H9 (cell line): ENCODE data around the gene FST. TPM values are rescaled to one million over a fixed set of nuclear protein-coding genes. Genes with fewer than 3 reads are reported as not detected.

Source experiments
- DNase-seq: peaks from one replicate; pipeline ENCODE4 v3.0.0-alpha.2; 2017
- H2AFZ ChIP-seq: one replicate; pipeline ENCODE4 v1.6.1; 2013; ENCODE audit warnings: mild to moderate bottlenecking, low read length, control low read depth, moderate library complexity
- H2AK5ac ChIP-seq: 2 replicates; pipeline ENCODE4 v1.6.1; 2013; ENCODE audit warnings: low read length, control low read depth, mixed read lengths; ENCODE audit not compliant: insufficient read length
- H2BK120ac ChIP-seq: one replicate; pipeline ENCODE4 v1.6.1; 2013; ENCODE audit warnings: low read depth, mild to moderate bottlenecking, low read length, control low read depth, inconsistent platforms; ENCODE audit not compliant: poor library complexity, severe bottlenecking
- H2BK12ac ChIP-seq: 2 replicates; pipeline ENCODE4 v1.6.1; 2013; ENCODE audit warnings: low read length, control low read depth, mixed read lengths, low read depth; ENCODE audit not compliant: insufficient read length
- H2BK15ac ChIP-seq: 2 replicates; pipeline ENCODE4 v1.6.1; 2013; ENCODE audit warnings: low read depth, low read length, control low read depth
- H2BK20ac ChIP-seq: one replicate; pipeline ENCODE4 v1.6.1; 2013; ENCODE audit warnings: low read depth, mild to moderate bottlenecking, low read length, control low read depth, inconsistent platforms; ENCODE audit not compliant: poor library complexity, severe bottlenecking
- H2BK5ac ChIP-seq: 2 replicates; pipeline ENCODE4 v1.6.1; 2013; ENCODE audit warnings: low read length, control low read depth, mixed read lengths; ENCODE audit not compliant: insufficient read length
- H3K14ac ChIP-seq: 2 replicates; pipeline ENCODE4 v1.6.1; 2013; ENCODE audit warnings: low read length, control low read depth; ENCODE audit not compliant: insufficient read depth
- H3K18ac ChIP-seq: 2 replicates; pipeline ENCODE4 v1.6.1; 2013; ENCODE audit warnings: low read depth, mild to moderate bottlenecking, mixed read lengths, low read length, control low read depth; ENCODE audit not compliant: insufficient read length
- H3K23ac ChIP-seq: 2 replicates; pipeline ENCODE4 v1.6.1; 2013; ENCODE audit warnings: low read length, control low read depth, mixed read lengths, low read depth; ENCODE audit not compliant: insufficient read length
- H3K23me2 ChIP-seq: 2 replicates; pipeline ENCODE4 v1.6.1; 2013; ENCODE audit warnings: low read depth, mild to moderate bottlenecking, mixed read lengths, low read length, control low read depth; ENCODE audit not compliant: insufficient read length, poor library complexity, severe bottlenecking
- H3K27ac ChIP-seq: 2 replicates; pipeline ENCODE4 v1.5.1; 2013; ENCODE audit warnings: low read length, control low read depth, mixed read lengths, low read depth; ENCODE audit not compliant: insufficient read length
- H3K27me3 ChIP-seq: 2 replicates; pipeline ENCODE4 v1.6.1; 2013; ENCODE audit warnings: low read length, control low read depth, inconsistent platforms; ENCODE audit not compliant: insufficient read depth
- H3K4ac ChIP-seq: 2 replicates; pipeline ENCODE4 v1.6.1; 2013; ENCODE audit warnings: low read depth, mild to moderate bottlenecking, control low read depth, inconsistent platforms, low read length, moderate library complexity
- H3K4me1 ChIP-seq: 2 replicates; pipeline ENCODE4 v1.6.1; 2013; ENCODE audit warnings: low read length, control low read depth, inconsistent platforms; ENCODE audit not compliant: insufficient read depth
- H3K4me2 ChIP-seq: 2 replicates; pipeline ENCODE4 v1.6.1; 2013; ENCODE audit warnings: low read length, control low read depth, mixed read lengths; ENCODE audit not compliant: insufficient read length, insufficient read depth
- H3K56ac ChIP-seq: 2 replicates; pipeline ENCODE4 v1.6.1; 2013; ENCODE audit warnings: low read depth, mild to moderate bottlenecking, mixed read lengths, low read length, control low read depth; ENCODE audit not compliant: insufficient read length
- H3K79me1 ChIP-seq: 2 replicates; pipeline ENCODE4 v1.6.1; 2013; ENCODE audit warnings: low read depth, mild to moderate bottlenecking, moderate library complexity, low read length, control low read depth, inconsistent platforms; ENCODE audit not compliant: insufficient read depth, poor library complexity, severe bottlenecking
- H3K79me2 ChIP-seq: 2 replicates; pipeline ENCODE4 v1.6.1; 2013; ENCODE audit warnings: low read length, control low read depth, inconsistent platforms; ENCODE audit not compliant: insufficient read depth
- H3K9ac ChIP-seq: 2 replicates; pipeline ENCODE4 v1.6.1; 2013; ENCODE audit warnings: low read length, control low read depth, mixed read lengths; ENCODE audit not compliant: insufficient read length; ENCODE audit errors: extremely low read depth
- H3K9me3 ChIP-seq: one replicate; pipeline ENCODE4 v1.6.1; 2013; ENCODE audit warnings: low read depth, low read length, inconsistent platforms; ENCODE audit not compliant: control insufficient read depth
- H3T11ph ChIP-seq: one replicate; pipeline ENCODE4 v1.6.1; 2013; ENCODE audit warnings: mild to moderate bottlenecking, low read length, control low read depth, inconsistent platforms
- H4K20me1 ChIP-seq: one replicate; pipeline ENCODE4 v1.6.1; 2013; ENCODE audit not compliant: control insufficient read depth, insufficient read length, insufficient read depth
- H4K5ac ChIP-seq: 2 replicates; pipeline ENCODE4 v1.6.1; 2013; ENCODE audit warnings: low read depth, mild to moderate bottlenecking, mixed read lengths, low read length, control low read depth; ENCODE audit not compliant: insufficient read length
- H4K8ac ChIP-seq: replicated peaks from 2 replicates; pipeline ENCODE4 v1.6.1; 2013; ENCODE audit warnings: low read length, control low read depth, mixed read lengths, low read depth; ENCODE audit not compliant: insufficient read length
- H4K91ac ChIP-seq: 2 replicates; pipeline ENCODE4 v1.6.1; 2013; ENCODE audit warnings: low read depth, mild to moderate bottlenecking, moderate library complexity, mixed read lengths, low read length, control low read depth; ENCODE audit not compliant: insufficient read length
- H3K27ac Mint-ChIP-seq, 3 experiments: 2 replicates in 2 of 3; 3 replicates in 1 of 3; pipeline ENCODE4 v1.8.0; 2020 to 2021; ENCODE audit warnings: mixed read lengths in 3 of 3, mild to moderate bottlenecking in 1 of 3, moderate library complexity in 1 of 3
- H3K27me3 Mint-ChIP-seq: 2 replicates; pipeline ENCODE4 v1.8.0; 2021; ENCODE audit warnings: low read depth, mild to moderate bottlenecking, moderate library complexity, mixed read lengths
- H3K36me3 Mint-ChIP-seq, 3 experiments: 2 replicates in 2 of 3; 3 replicates in 1 of 3; pipeline ENCODE4 v1.8.0; 2020 to 2021; ENCODE audit warnings: low read depth in 3 of 3, mixed read lengths in 3 of 3; ENCODE audit not compliant: insufficient read depth in 1 of 3
- H3K4me1 Mint-ChIP-seq, 2 experiments: 2 replicates each; pipeline ENCODE4 v1.8.0; 2020; ENCODE audit warnings: mixed read lengths in 2 of 2
- H3K4me3 Mint-ChIP-seq, 2 experiments: 2 replicates in 1 of 2; 3 replicates in 1 of 2; pipeline ENCODE4 v1.8.0; 2020 to 2021; ENCODE audit warnings: mild to moderate bottlenecking in 2 of 2, mixed read lengths in 2 of 2, moderate library complexity in 1 of 2
- H3K9me3 Mint-ChIP-seq, 2 experiments: 2 replicates in 1 of 2; 3 replicates in 1 of 2; pipeline ENCODE4 v1.8.0; 2020; ENCODE audit warnings: mild to moderate bottlenecking in 2 of 2, mixed read lengths in 2 of 2, moderate library complexity in 1 of 2
- CTCF ChIP-seq: fragments of 200-600 bp; sonication (generic); conservative IDR thresholded peaks from 3 replicates; pipeline ENCODE4 v1.8.0; 2021; ENCODE audit warnings: antibody characterized with exemption, mild to moderate bottlenecking
- WGBS: extraction: QIAGEN DNeasy Blood & Tissue Kit; methylation state at CpG from one replicate; pipeline ENCODE4 v1.1.7; 2013; ENCODE audit warnings: missing lambda C conversion rate, low lambda C conversion rate, mixed read lengths; ENCODE audit not compliant: insufficient read length; ENCODE audit errors: extremely low coverage; 5-methylcytosine and 5-hydroxymethylcytosine counted together
- total RNA-seq: library from RNA; stranded (reverse); gene quantifications from 2 replicates; pipeline ENCODE4 v1.2.1, GENCODE V29; 2021

Gene FST
- total RNA-seq, 1 experiment from 2014 or later: 111 TPM

- Histone ChIP-seq H3K27me3 (no peaks in the 10 kb centered on the region), H4K20me1 (no peaks in the 10 kb centered on the region), H2BK12ac (no peak overlapping the region), H2BK15ac (no peak overlapping the region), H4K8ac (no peak overlapping the region), H3K4me2 (no peak overlapping the region), H2BK5ac (no peak overlapping the region), H3K23ac (no peak overlapping the region), H3K9me3 (no peaks in the 10 kb centered on the region), H3T11ph (no peak overlapping the region), H4K91ac (no peak overlapping the region), H3K23me2 (no peaks in the 10 kb centered on the region), H3K14ac (no peak overlapping the region), H3K9ac (no peak overlapping the region), H3K79me1 (no peaks in the 10 kb centered on the region), H3K79me2 (no peaks in the 10 kb centered on the region), H2AFZ (no peak overlapping the region), H3K4ac (no peak overlapping the region), H4K5ac (no peak overlapping the region), H3K56ac (no peak overlapping the region), H2BK20ac (no peak overlapping the region), H3K27ac (no peak overlapping the region), H3K4me1 (peaks cover 5% of the 10 kb centered on the region), H3K18ac (no peak overlapping the region), H2AK5ac (no peak overlapping the region), H2BK120ac (no peak overlapping the region)
- no peak for TF ChIP-seq CTCF
- Mint-ChIP-seq H3K36me3 (peaks cover 3 to 10% (median 4%) of the 10 kb centered on the region in 3 experiments; a peak in 5 of 7 replicates), H3K4me3 (no peak overlapping the region), H3K9me3 (peaks cover 4 to 7% of the 10 kb centered on the region in 2 experiments; a peak in 4 of 5 replicates), H3K27ac (no peak overlapping the region), H3K4me1 (peaks cover 23 to 31% of the 10 kb centered on the region in 2 experiments), H3K27me3 (no peaks in the 10 kb centered on the region; the same call in 1 of the 2 replicates)
- DNase-seq: no peak
- no CpG with 5 or more reads among the region's 2 CpGs for WGBS
These were observed 24.1 kb upstream of the FST start for GRCh38 chr5:53456366-53456765.
